Psoas muscle (tissue), 8 donors: Measurements from ENCODE around the gene IQGAP2. TPM values are rescaled to one million over a fixed set of nuclear protein-coding genes. Genes with fewer than 3 reads are reported as not detected.

ENCODE experiments used
- ATAC-seq, 4 donors: fragments of 200-7000 bp; cut with Tn5 transposase; one replicate each; pipeline ENCODE4 v1.9.1; 2020; ENCODE audit warnings: moderate library complexity in 3 of 4, mild to moderate bottlenecking in 2 of 4
- DNase-seq, 2 donors: peaks; one replicate each; pipeline ENCODE4 v3.0.0-alpha.2; 2020
- H3K27ac ChIP-seq: fragments of 200-600 bp; one replicate; pipeline ENCODE4 v1.8.0; 2022
- H3K27me3 ChIP-seq, 3 donors: fragments of 200-600 bp in 1 of 3; one replicate each; pipeline versions ENCODE4 v1.6.1 to v1.8.0; 2013 to 2022; ENCODE audit warnings: low read length in 2 of 3, mild to moderate bottlenecking in 2 of 3, moderate library complexity in 1 of 3; ENCODE audit not compliant: insufficient read depth in 3 of 3
- H3K36me3 ChIP-seq, 2 donors: fragments of 200-600 bp in 1 of 2; one replicate each; pipeline versions ENCODE4 v1.6.1 to v1.8.0; 2013 to 2022; ENCODE audit warnings: low read depth in 1 of 2, mild to moderate bottlenecking in 1 of 2, moderate library complexity in 1 of 2; ENCODE audit not compliant: insufficient read depth in 1 of 2
- H3K4me1 ChIP-seq: fragments of 200-600 bp; one replicate; pipeline ENCODE4 v1.8.0; 2022
- H3K4me3 ChIP-seq: fragments of 200-600 bp; one replicate; pipeline ENCODE4 v1.8.0; 2022; ENCODE audit warnings: mild to moderate bottlenecking
- H3K9me3 ChIP-seq: fragments of 200-600 bp; one replicate; pipeline ENCODE4 v1.8.0; 2022
- WGBS, 3 donors: extraction: QIAGEN DNeasy Blood & Tissue Kit; methylation state at CpG; one replicate each; pipeline versions ENCODE4 v1.1.6 to v1.1.7; 2013; 5-methylcytosine and 5-hydroxymethylcytosine counted together
- intact Hi-C, 2 donors: fragments of 100-400 bp; cut with DNase I; formaldehyde crosslinking; loops; one replicate each; pipeline versions ENCODE4 v1.11.0 to v1.14.2; 2022
- polyA plus RNA-seq, 3 donors: library from polyadenylated mRNA; stranded (reverse); fragments of 200-250 nt; gene quantifications; one replicate each; pipeline ENCODE4 v1.2.3, GENCODE V29; 2013
- total RNA-seq, 4 donors: library from RNA; stranded (reverse); fragmentation: NEBNext Ultra II Directional in 2 of 4; extraction: Animal tissue kit (Norgen Biotek cat#: 25700) in 2 of 4; gene quantifications; one replicate each; pipeline versions ENCODE4 v1.2.1 to v1.2.4, GENCODE V29; 2021 to 2023
- TF ChIP-seq, protein P1 (sequence below): fragments of 200-600 bp; IDR thresholded peaks from one replicate; pipeline ENCODE4 v1.8.0; 2022; ENCODE audit warnings: antibody characterized with exemption
- donor health status: healthy with polysubstance abuse.
- donor health status: DM: no; HTN: no; CAD: no; lungs with moderate emphysema.
- donor health status: Bipolar disorder and iron deficiency.
- donor health status: healthy.
- donor health status: DM: yes; HTN: yes; CAD: no.
- donor health status: DM: no; HTN: no; CAD: no.
- donor health status: DM: no; HTN: no; CAD: no.
- donor health status: DM: yes; HTN: yes; CAD: no.

Gene IQGAP2
- total and polyA plus RNA-seq, 7 donors: 0.52 to 4.3 (median 1.4) TPM

- no peak overlapping the region for H3K27ac ChIP-seq
- 92 to 95% (median 95%) methylated on average over 2 of the region's 2 CpGs for WGBS, 3 donors
- H3K36me3 ChIP-seq: peaks cover 0 to 4% of the 10 kb centered on the region in 2 donors
- no peak for DNase-seq
- no peak overlapping the region for H3K4me3 ChIP-seq
- H3K4me1 ChIP-seq: no peaks in the 10 kb centered on the region
- no peaks in the 10 kb centered on the region for H3K27me3 ChIP-seq
- ATAC-seq: no peak
- TF ChIP-seq, protein P1, sequence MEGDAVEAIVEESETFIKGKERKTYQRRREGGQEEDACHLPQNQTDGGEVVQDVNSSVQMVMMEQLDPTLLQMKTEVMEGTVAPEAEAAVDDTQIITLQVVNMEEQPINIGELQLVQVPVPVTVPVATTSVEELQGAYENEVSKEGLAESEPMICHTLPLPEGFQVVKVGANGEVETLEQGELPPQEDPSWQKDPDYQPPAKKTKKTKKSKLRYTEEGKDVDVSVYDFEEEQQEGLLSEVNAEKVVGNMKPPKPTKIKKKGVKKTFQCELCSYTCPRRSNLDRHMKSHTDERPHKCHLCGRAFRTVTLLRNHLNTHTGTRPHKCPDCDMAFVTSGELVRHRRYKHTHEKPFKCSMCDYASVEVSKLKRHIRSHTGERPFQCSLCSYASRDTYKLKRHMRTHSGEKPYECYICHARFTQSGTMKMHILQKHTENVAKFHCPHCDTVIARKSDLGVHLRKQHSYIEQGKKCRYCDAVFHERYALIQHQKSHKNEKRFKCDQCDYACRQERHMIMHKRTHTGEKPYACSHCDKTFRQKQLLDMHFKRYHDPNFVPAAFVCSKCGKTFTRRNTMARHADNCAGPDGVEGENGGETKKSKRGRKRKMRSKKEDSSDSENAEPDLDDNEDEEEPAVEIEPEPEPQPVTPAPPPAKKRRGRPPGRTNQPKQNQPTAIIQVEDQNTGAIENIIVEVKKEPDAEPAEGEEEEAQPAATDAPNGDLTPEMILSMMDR: no peak
- intact Hi-C loops: no loop called here
- no peaks in the 10 kb centered on the region for H3K9me3 ChIP-seq
Measured at GRCh38 chr5:76637490-76637889, 234.4 kb downstream of the IQGAP2 start.

DNA sequence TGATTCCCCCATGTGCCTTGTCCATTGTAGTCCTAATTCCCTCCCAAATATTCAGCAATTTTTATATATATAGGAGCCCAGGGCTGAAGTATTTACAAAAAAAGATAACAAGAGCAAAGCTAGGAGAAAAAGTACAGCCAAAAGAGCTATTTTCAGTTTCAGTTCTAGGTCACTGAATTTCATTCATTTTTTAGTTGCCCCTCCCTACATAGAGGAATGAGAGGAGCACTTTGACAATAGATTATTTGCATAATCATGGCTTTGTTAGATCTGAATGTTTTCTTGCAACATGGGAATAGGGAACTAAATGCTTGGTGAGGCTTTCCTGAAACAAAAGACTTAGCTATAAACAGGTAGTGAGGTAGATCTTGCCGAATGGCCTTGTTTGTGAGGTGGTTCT lies 235.4 kb downstream of the IQGAP2 start:
- intact Hi-C loops: no loop called here
- WGBS, 3 donors: 79 to 87% (median 81%) methylated on average over 1 of the region's 1 CpG
- TF ChIP-seq, protein P1: no peak

DNA sequence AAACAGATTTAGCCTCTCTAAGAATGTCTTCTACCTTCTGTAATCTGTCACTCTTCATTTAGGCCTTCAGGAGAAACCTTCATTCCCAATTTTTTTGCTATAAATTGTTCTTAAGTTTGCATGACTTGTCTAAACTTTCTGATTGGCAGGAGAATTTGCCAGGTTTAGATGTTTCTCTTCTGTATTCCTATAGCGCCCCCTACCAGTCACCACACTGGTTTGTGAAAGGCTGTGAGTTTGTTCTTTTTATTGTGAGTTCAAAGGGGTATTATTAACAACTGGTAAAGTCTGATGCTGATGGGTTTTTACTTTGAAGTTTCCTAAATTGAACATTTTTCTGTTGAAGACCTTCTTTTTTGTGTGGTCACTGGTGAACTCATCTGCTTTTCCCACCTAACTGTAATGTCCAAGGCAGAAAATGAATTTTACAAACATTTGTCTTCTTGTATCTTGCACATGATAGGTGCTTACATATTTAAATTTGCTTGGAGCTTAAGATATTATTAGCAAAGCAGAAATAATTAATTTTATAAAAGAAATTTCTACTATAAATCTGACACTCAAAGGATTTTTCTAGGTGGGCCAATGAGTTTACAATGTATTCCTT lies 238.5 kb downstream of the IQGAP2 start:
- TF ChIP-seq, protein P1: peak; percentile 38
- Histone ChIP-seq H3K4me1 (no peaks in the 10 kb centered on the region), H3K36me3 (peaks cover 0 to 4% of the 10 kb centered on the region in 2 donors), H3K27me3 (no peaks in the 10 kb centered on the region), H3K4me3 (no peak overlapping the region), H3K27ac (no peak overlapping the region), H3K9me3 (no peaks in the 10 kb centered on the region)
- no peak for ATAC-seq
- 8 to 14% (median 12%) methylated on average over 1 of the region's 1 CpG for WGBS, 3 donors
- intact Hi-C loops: no loop called here
- peak in 1 of 2 donors; percentile 21 for DNase-seq

More for the DNA sequence above, 235.4 kb downstream of the IQGAP2 start:
- H3K4me1 ChIP-seq: no peaks in the 10 kb centered on the region
- H3K9me3 ChIP-seq: no peaks in the 10 kb centered on the region
- DNase-seq (no peak), ATAC-seq (no peak)
- H3K4me3 ChIP-seq: no peak overlapping the region
- H3K27ac ChIP-seq: no peak overlapping the region
- no peaks in the 10 kb centered on the region for H3K27me3 ChIP-seq
- peaks cover 0 to 4% of the 10 kb centered on the region in 2 donors for H3K36me3 ChIP-seq

GRCh38 chr5:76642390-76643040 lies 239.4 kb downstream of the IQGAP2 start:
- WGBS, 3 donors: 75 to 87% (median 87%) methylated on average over 6 of the region's 6 CpGs
- Histone ChIP-seq H3K36me3 (peaks cover 0 to 4% of the 10 kb centered on the region in 2 donors), H3K27ac (no peak overlapping the region), H3K9me3 (no peaks in the 10 kb centered on the region), H3K4me3 (no peak overlapping the region), H3K27me3 (no peaks in the 10 kb centered on the region), H3K4me1 (no peaks in the 10 kb centered on the region)
- intact Hi-C loops: no loop called here
- TF ChIP-seq, protein P1: no peak
- ATAC-seq: no peak
- DNase-seq: no peak
